WTC11 (cell line): ENCODE data around the gene PLXNA2. TPM values are rescaled to one million over a fixed set of nuclear protein-coding genes. Genes with fewer than 3 reads are reported as not detected.

Source experiments
- ATAC-seq: fragments of 200-7000 bp; cut with Tn5 transposase; 2 replicates; pipeline ENCODE4 v1.10.0; 2021; ENCODE audit warnings: mild to moderate bottlenecking, moderate library complexity
- CTCF ChIA-PET: fragments of 300-600 bp; sonication (Branson Sonifier 250); formaldehyde crosslinking; loops from one replicate; lab custom pipeline; 2021; ENCODE audit warnings: antibody characterized with exemption; lab: Charles Lee
- POLR2A ChIA-PET: fragments of 350-600 bp; sonication (Branson Sonifier 250); formaldehyde crosslinking; loops from one replicate; lab custom pipeline; 2021; ENCODE audit warnings: antibody characterized with exemption; lab: Charles Lee
- DNase-seq: peaks from one replicate; pipeline ENCODE4 v3.0.0; 2021; ENCODE audit warnings: low spot score
- H3K27ac Mint-ChIP-seq: 2 replicates; pipeline ENCODE4 v1.8.0; 2021; ENCODE audit warnings: mixed read lengths
- H3K27me3 Mint-ChIP-seq: 2 replicates; pipeline ENCODE4 v1.8.0; 2021; ENCODE audit warnings: low read depth, mild to moderate bottlenecking, moderate library complexity, mixed read lengths
- H3K36me3 Mint-ChIP-seq: 2 replicates; pipeline ENCODE4 v1.8.0; 2021; ENCODE audit warnings: mixed read lengths
- H3K4me1 Mint-ChIP-seq: 2 replicates; pipeline ENCODE4 v1.8.0; 2022; ENCODE audit warnings: mixed read lengths
- H3K4me3 Mint-ChIP-seq: 2 replicates; pipeline ENCODE4 v1.8.0; 2021; ENCODE audit warnings: mild to moderate bottlenecking, moderate library complexity, mixed read lengths
- H3K9me3 Mint-ChIP-seq: 2 replicates; pipeline ENCODE4 v1.8.0; 2021; ENCODE audit warnings: mixed read lengths
- ATF2 ChIP-seq: sonication (generic); formaldehyde crosslinking; IDR thresholded peaks from 2 replicates; pipeline ENCODE4 v1.8.1; 2022; ENCODE audit warnings: low read depth, missing genetic modification reagents, borderline replicate concordance
- ATF3 ChIP-seq: sonication (generic); formaldehyde crosslinking; conservative IDR thresholded peaks from 2 replicates; pipeline ENCODE4 v1.8.1; 2022; ENCODE audit warnings: mild to moderate bottlenecking, missing genetic modification reagents
- CDX4 ChIP-seq: fragments of 250-450 bp; sonication (Bioruptor Pico); IDR thresholded peaks from 2 replicates; pipeline ENCODE4 v1.9.0; 2021; ENCODE audit warnings: moderate library complexity, mild to moderate bottlenecking, inconsistent platforms, borderline replicate concordance
- EMX1 ChIP-seq: fragments of 250-450 bp; sonication (Bioruptor Pico); IDR thresholded peaks from 2 replicates; pipeline ENCODE4 v1.8.0; 2021; ENCODE audit warnings: mild to moderate bottlenecking
- ERG ChIP-seq: fragments of 250-450 bp; sonication (Bioruptor Pico); IDR thresholded peaks from 2 replicates; pipeline ENCODE4 v1.8.0; 2021; ENCODE audit warnings: mild to moderate bottlenecking
- HMGA2 ChIP-seq: fragments of 250-450 bp; sonication (Bioruptor Pico); IDR thresholded peaks from 2 replicates; pipeline ENCODE4 v1.4.0; 2021; ENCODE audit warnings: mild to moderate bottlenecking, moderate library complexity
- IRF2 ChIP-seq: sonication (generic); formaldehyde crosslinking; IDR thresholded peaks from 2 replicates; pipeline ENCODE4 v1.8.0; 2022; ENCODE audit warnings: low read depth, missing genetic modification reagents, borderline replicate concordance
- KAT7 ChIP-seq: sonication (generic); formaldehyde crosslinking; IDR thresholded peaks from 2 replicates; pipeline ENCODE4 v1.8.1; 2023; ENCODE audit warnings: missing genetic modification reagents, mild to moderate bottlenecking, borderline replicate concordance
- NR1H2 ChIP-seq: sonication (generic); formaldehyde crosslinking; IDR thresholded peaks from 2 replicates; pipeline ENCODE4 v1.9.0; 2021; ENCODE audit warnings: mild to moderate bottlenecking, moderate library complexity, missing genetic modification reagents
- NR3C1 ChIP-seq: sonication (generic); formaldehyde crosslinking; conservative IDR thresholded peaks from 2 replicates; pipeline ENCODE4 v1.8.1; 2023; ENCODE audit warnings: low read depth, mild to moderate bottlenecking, missing genetic modification reagents
- OVOL2 ChIP-seq: fragments of 250-450 bp; sonication (Bioruptor Pico); IDR thresholded peaks from 2 replicates; pipeline ENCODE4 v1.9.0; 2021; ENCODE audit warnings: mild to moderate bottlenecking, borderline replicate concordance
- SMAD3 ChIP-seq: sonication (generic); formaldehyde crosslinking; IDR thresholded peaks from 2 replicates; pipeline ENCODE4 v1.8.0; 2022; ENCODE audit warnings: missing genetic modification reagents, mild to moderate bottlenecking, borderline replicate concordance
- SMAD4 ChIP-seq: sonication (generic); formaldehyde crosslinking; IDR thresholded peaks from 2 replicates; pipeline ENCODE4 v1.8.0; 2022; ENCODE audit warnings: mild to moderate bottlenecking, missing genetic modification reagents
- TCF7 ChIP-seq: sonication (generic); formaldehyde crosslinking; IDR thresholded peaks from 2 replicates; pipeline ENCODE4 v1.8.0; 2022; ENCODE audit warnings: mild to moderate bottlenecking, low read depth, missing genetic modification reagents, moderate library complexity
- TEAD1 ChIP-seq: sonication (generic); formaldehyde crosslinking; IDR thresholded peaks from 2 replicates; pipeline ENCODE4 v1.8.0; 2022; ENCODE audit warnings: mild to moderate bottlenecking, missing genetic modification reagents
- ZNF138 ChIP-seq: sonication (generic); formaldehyde crosslinking; conservative IDR thresholded peaks from 2 replicates; pipeline ENCODE4 v1.8.1; 2022; ENCODE audit warnings: mild to moderate bottlenecking, moderate library complexity, missing genetic modification reagents
- ZNF263 ChIP-seq: sonication (generic); formaldehyde crosslinking; IDR thresholded peaks from 2 replicates; pipeline ENCODE4 v1.8.1; 2022; ENCODE audit warnings: low read depth, mild to moderate bottlenecking, moderate library complexity, missing genetic modification reagents
- ZNF416 ChIP-seq: fragments of 250-450 bp; sonication (Bioruptor Pico); IDR thresholded peaks from 2 replicates; pipeline ENCODE4 v1.9.0; 2021; ENCODE audit warnings: mild to moderate bottlenecking, inconsistent platforms
- total RNA-seq: library from RNA; stranded (reverse); gene quantifications from 3 replicates; pipeline ENCODE4 v1.2.3, GENCODE V29; 2021
- TF ChIP-seq, protein P1 (sequence below): sonication (generic); formaldehyde crosslinking; IDR thresholded peaks from 2 replicates; pipeline ENCODE4 v1.8.0; 2023; ENCODE audit warnings: missing genetic modification reagents, mild to moderate bottlenecking, borderline replicate concordance
- TF ChIP-seq, protein P2 (sequence below): sonication (generic); formaldehyde crosslinking; IDR thresholded peaks from 2 replicates; pipeline ENCODE4 v1.8.0; 2022; ENCODE audit warnings: mild to moderate bottlenecking, missing genetic modification reagents
- TF ChIP-seq, protein P3 (sequence below): sonication (generic); formaldehyde crosslinking; IDR thresholded peaks from 2 replicates; pipeline ENCODE4 v1.8.1; 2022; ENCODE audit warnings: mild to moderate bottlenecking, moderate library complexity, missing genetic modification reagents
- TF ChIP-seq, protein P4 (sequence below): fragments of 250-450 bp; sonication (Bioruptor Pico); conservative IDR thresholded peaks from 2 replicates; pipeline ENCODE4 v1.9.0; 2021; ENCODE audit warnings: mild to moderate bottlenecking

PLXNA2 gene
- total RNA-seq, 1 experiment from 2014 or later, result 4.2 TPM

- TF ChIP-seq, protein P1, sequence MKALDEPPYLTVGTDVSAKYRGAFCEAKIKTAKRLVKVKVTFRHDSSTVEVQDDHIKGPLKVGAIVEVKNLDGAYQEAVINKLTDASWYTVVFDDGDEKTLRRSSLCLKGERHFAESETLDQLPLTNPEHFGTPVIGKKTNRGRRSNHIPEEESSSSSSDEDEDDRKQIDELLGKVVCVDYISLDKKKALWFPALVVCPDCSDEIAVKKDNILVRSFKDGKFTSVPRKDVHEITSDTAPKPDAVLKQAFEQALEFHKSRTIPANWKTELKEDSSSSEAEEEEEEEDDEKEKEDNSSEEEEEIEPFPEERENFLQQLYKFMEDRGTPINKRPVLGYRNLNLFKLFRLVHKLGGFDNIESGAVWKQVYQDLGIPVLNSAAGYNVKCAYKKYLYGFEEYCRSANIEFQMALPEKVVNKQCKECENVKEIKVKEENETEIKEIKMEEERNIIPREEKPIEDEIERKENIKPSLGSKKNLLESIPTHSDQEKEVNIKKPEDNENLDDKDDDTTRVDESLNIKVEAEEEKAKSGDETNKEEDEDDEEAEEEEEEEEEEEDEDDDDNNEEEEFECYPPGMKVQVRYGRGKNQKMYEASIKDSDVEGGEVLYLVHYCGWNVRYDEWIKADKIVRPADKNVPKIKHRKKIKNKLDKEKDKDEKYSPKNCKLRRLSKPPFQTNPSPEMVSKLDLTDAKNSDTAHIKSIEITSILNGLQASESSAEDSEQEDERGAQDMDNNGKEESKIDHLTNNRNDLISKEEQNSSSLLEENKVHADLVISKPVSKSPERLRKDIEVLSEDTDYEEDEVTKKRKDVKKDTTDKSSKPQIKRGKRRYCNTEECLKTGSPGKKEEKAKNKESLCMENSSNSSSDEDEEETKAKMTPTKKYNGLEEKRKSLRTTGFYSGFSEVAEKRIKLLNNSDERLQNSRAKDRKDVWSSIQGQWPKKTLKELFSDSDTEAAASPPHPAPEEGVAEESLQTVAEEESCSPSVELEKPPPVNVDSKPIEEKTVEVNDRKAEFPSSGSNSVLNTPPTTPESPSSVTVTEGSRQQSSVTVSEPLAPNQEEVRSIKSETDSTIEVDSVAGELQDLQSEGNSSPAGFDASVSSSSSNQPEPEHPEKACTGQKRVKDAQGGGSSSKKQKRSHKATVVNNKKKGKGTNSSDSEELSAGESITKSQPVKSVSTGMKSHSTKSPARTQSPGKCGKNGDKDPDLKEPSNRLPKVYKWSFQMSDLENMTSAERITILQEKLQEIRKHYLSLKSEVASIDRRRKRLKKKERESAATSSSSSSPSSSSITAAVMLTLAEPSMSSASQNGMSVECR (CRISPR knock-in tag), result no peak
- TF ChIP-seq CDX4 (CRISPR knock-in tag) (no peak), TCF7 (CRISPR knock-in tag) (no peak), SMAD3 (CRISPR knock-in tag) (no peak), IRF2 (CRISPR knock-in tag) (no peak), ZNF138 (CRISPR knock-in tag) (no peak), NR3C1 (CRISPR knock-in tag) (no peak), EMX1 (no peak)
These were observed 21.3 kb upstream of the PLXNA2 start (continued) for GRCh38 chr1:208265525-208265924.

DNA sequence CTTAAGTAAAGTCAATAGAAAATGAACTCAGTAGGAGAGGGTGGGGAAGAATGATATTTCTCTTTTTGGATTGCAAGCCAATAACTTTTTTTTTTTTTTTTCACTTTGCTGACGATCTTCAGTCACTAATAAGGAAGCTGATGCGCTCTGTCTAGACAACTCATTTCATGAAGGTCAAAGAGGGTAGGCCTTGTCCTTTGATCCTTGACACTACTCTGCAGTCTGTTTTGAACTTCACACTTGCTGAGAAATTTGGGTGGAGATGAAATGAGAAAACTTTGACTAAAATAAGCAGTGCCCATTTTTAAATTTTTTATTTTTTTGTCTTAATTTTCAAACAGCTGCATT, 20.9 kb upstream of the PLXNA2 start:
- no peak for ATAC-seq
- ChIA-PET CTCF (no interaction called here), POLR2A (interaction anchor here (0.7 kb wide), 1 partner anchor 26 kb away, joined by 3 read pairs; no protein-coding TSS in a partner anchor)
- H3K4me1 Mint-ChIP-seq, result peaks cover 8% of the 10 kb centered on the region
- peaks cover 11% of the 10 kb centered on the region for H3K9me3 Mint-ChIP-seq
- H3K4me3 Mint-ChIP-seq, result no peak overlapping the region
- H3K27ac Mint-ChIP-seq, result no peak overlapping the region
- H3K27me3 Mint-ChIP-seq, result peaks cover 2% of the 10 kb centered on the region; the same call in 1 of the 2 replicates
- no peak for DNase-seq
- H3K36me3 Mint-ChIP-seq, result peaks cover 4% of the 10 kb centered on the region
- TF ChIP-seq NR1H2 (CRISPR knock-in tag) (no peak), HMGA2 (CRISPR knock-in tag) (no peak), ERG (CRISPR knock-in tag) (no peak), OVOL2 (CRISPR knock-in tag) (no peak), TEAD1 (CRISPR knock-in tag) (no peak), KAT7 (CRISPR knock-in tag) (no peak), ZNF263 (no peak), ATF3 (CRISPR knock-in tag) (no peak), SMAD4 (no peak), CDX4 (CRISPR knock-in tag) (no peak), ATF2 (CRISPR knock-in tag) (no peak), ZNF416 (CRISPR knock-in tag) (no peak)
- TF ChIP-seq, protein P2, sequence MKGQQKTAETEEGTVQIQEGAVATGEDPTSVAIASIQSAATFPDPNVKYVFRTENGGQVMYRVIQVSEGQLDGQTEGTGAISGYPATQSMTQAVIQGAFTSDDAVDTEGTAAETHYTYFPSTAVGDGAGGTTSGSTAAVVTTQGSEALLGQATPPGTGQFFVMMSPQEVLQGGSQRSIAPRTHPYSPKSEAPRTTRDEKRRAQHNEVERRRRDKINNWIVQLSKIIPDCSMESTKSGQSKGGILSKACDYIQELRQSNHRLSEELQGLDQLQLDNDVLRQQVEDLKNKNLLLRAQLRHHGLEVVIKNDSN (CRISPR knock-in tag), result no peak
- TF ChIP-seq, protein P3, sequence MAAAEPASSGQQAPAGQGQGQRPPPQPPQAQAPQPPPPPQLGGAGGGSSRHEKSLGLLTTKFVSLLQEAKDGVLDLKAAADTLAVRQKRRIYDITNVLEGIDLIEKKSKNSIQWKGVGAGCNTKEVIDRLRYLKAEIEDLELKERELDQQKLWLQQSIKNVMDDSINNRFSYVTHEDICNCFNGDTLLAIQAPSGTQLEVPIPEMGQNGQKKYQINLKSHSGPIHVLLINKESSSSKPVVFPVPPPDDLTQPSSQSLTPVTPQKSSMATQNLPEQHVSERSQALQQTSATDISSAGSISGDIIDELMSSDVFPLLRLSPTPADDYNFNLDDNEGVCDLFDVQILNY (CRISPR knock-in tag), result no peak
- TF ChIP-seq, protein P4, sequence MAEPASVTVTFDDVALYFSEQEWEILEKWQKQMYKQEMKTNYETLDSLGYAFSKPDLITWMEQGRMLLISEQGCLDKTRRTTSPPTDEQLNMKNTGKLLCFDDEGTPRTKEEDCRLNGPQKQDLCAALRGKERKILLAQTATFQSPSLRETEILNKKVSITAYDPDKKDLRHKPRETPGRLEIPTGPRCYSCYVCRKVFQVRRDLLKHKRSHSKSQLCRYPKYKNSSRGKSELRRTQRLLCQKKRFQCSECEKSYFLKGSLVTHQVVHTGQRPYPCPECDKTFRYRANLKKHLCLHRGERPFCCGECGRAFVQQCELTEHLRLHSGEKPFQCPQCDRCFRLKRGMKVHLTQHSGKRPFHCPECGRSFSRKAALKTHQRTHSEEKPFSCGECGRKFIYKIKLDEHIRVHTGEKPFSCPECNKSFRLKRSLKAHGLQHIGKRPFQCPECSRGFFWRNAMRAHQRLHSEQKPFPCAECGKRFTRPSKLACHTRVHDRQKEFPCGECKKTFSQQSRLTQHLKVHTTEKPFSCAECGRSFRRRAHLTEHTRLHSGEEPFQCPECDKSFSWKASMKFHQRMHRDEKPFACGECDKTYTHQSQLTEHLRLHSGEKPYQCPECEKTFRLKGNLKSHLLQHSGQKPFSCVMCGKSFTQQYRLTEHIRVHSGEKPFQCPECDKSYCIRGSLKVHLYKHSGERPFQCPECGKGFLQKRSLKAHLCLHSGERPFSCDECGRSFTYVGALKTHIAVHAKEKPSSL (CRISPR knock-in tag), result no peak
